HG03571 (cell line): ENCODE measurements around the gene CNN3.

Experiments used
- ATAC-seq: cut with Tn5 transposase; IDR thresholded peaks from one replicate; pipeline ENCODE4 v1.9.1; 2021; ENCODE audit not compliant: unreplicated experiment

CNN3 gene

DNA sequence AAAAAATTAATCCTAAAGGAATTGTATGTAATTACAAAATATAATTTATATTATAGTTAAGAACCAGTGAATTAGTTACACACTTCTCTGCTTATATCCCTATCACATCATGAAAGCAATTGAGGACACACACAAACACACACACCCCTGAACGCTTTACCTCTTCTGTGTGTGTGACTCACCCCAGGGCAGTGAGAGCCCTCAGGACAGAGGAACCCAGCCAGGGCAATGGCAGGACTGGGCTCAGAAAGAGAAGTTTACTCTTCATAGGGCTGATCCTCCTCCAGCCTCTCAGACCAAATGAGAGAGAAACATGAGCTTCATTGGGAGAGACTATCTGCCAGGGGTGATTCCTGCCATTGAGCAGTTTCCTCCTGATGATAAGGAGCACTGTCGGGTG, 68.6 kb downstream of the CNN3 start:
- no peak for ATAC-seq

DNA sequence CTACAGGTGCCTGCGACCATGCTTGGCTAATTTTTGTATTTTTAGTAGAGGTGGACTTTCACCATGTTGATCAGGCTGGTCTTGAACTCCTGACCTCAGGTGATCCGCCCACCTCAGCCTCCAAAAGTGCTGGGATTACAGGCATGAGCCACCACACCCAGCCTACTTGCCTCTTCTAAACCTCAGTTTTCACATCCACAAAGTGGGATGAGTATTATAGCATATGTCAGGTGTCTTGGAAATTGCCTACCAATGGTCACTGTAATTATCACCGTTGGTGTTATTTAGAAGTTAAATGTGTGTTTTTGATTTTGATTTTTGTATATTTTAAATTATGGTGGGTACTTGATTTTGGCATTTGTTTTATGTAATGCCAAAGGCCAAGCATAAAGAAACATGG, 70.0 kb downstream of the CNN3 start:
- no peak for ATAC-seq

DNA sequence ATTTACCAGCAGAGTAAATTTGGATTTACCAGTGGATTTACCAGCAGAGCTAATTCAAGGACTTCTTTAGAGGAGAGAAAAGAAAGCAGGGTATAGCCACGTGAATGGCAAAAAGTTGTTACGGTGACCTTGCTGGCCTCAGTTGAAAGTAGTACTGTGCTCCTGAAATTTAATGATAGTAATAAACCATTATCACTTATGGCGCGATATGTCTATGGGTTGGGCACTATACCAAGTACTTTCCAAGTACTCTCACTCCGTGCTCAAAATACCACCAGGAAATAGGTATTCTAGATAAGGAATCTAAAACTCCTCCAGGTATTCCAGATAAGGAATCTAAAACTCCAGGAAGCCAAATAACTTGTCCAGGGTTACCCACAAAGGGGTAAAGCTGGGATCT, 70.9 kb downstream of the CNN3 start:
- no peak for ATAC-seq

GRCh38 chr1:94855307-94855700, 71.6 kb downstream of the CNN3 start:
- ATAC-seq: no peak

- ATAC-seq: peak; percentile 96
Observed at GRCh38 chr1:94854458-94855306, 72.2 kb downstream of the CNN3 start.

- no peak for ATAC-seq
Observed at GRCh38 chr1:94852788-94853187, 74.1 kb downstream of the CNN3 start.

DNA sequence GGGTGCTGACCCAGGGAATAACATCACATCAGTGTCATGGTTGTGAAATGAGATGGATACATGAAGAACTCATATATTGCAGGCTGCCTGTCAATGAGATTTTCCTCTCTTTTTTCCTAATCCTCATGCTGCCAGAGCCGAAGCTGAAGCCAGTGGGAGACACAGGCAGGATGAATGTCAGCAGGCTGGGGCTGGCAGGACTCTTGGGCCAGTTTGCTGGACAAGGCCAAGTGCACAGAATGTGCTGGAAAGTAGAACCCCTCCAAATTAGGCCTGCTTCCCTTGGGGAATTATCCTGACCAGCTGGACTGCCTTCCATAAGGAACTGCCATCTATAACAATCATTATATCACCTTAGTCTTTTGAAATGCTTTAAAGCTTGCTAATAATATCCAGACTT, 75.3 kb downstream of the CNN3 start:
- ATAC-seq: no peak
